ENCODE data around the gene DBP.

DBP gene

DNA sequence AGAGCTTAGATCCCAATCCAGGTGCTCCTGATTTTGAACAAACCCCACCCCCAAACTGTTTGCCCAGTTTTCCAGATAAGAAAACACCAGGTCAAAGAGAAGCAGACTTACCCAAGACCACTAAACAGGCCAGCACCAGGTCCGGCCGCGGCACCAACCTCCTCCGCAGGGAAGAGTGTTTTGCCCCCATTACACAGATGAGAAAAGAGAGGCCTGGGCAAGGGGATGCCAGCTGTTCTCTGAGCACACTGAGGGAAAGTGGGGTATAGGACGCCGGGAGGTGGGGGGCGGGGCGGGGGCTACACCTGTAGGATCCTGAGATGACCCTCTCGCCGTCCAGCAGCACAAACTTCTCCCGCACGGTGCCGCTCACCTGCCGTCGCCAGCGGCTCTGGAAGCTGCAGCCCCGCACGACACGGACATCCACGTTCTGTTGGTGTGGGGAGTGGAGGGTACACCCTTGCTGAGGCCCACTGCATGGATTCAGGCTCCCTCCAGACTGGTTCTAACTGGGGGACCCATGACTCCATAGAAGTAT is 27.5 kb downstream of the DBP start:
- no peak for DNase-seq (ENCODE audit: low read depth in 2 of 2)

- DNase-seq (ENCODE audit: low read depth in 2 of 2), result no peak
Observed at GRCh38 chr19:48608798-48609263, 28.3 kb downstream of the DBP start.

- no peak for DNase-seq (ENCODE audit: low read depth in 2 of 2)
Observed at GRCh38 chr19:48607359-48607755, 29.8 kb downstream of the DBP start.

GRCh38 chr19:48606463-48607358 is 30.5 kb downstream of the DBP start, which contains the start of gene SPACA4:
SPACA4 (plus strand) TSS chr19:48606742; CDS start chr19:48606979, 237 bp downstream.
- DNase-seq (ENCODE audit: low read depth in 2 of 2), result no peak

GRCh38 chr19:48603850-48604249 is 33.3 kb downstream of the DBP start:
- no peak for DNase-seq (ENCODE audit: low read depth in 2 of 2)

- DNase-seq (ENCODE audit: low read depth in 2 of 2), result no peak
Observed at GRCh38 chr19:48603449-48603848, 33.7 kb downstream of the DBP start.

GRCh38 chr19:48603001-48603400 is 34.2 kb downstream of the DBP start:
- DNase-seq (ENCODE audit: low read depth in 2 of 2), result no peak

DNA sequence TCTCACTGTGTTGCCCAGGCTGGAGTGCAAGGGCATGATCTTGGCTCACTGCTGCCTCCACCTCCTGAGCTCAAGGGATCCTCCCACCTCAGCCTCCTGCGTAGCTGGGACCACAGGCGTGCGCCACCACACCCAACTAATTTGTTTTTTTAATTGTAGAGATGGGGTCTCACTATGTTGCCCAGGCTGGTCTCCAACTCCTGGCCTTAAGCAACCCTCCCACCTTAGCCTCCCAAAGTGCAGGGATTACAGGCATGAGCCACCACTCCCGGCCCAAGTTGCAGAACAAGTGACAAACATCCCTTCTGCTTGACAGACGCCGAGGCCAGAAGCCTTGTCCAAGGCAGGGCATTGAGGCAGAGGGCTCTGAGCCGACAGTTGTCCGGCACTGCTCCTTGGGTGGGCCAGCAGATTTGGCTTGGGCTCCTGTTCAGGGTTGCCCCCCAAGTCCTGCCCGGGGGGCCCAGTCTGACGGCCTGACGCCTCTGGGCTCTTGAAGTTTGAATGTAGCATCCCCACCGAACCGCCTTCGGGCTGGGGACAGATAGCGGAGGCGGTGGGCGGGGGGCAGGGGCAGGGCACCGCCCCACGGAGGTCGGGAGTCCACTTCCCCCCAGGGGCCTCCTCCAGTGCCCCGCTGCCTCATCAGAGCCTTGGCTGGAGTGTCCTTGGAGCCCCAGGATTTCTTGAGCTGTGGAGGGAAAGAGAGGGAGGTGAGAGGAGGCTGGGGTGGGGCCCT is 36.3 kb downstream of the DBP start:
- DNase-seq (ENCODE audit: low read depth in 2 of 2), result no peak

DNA sequence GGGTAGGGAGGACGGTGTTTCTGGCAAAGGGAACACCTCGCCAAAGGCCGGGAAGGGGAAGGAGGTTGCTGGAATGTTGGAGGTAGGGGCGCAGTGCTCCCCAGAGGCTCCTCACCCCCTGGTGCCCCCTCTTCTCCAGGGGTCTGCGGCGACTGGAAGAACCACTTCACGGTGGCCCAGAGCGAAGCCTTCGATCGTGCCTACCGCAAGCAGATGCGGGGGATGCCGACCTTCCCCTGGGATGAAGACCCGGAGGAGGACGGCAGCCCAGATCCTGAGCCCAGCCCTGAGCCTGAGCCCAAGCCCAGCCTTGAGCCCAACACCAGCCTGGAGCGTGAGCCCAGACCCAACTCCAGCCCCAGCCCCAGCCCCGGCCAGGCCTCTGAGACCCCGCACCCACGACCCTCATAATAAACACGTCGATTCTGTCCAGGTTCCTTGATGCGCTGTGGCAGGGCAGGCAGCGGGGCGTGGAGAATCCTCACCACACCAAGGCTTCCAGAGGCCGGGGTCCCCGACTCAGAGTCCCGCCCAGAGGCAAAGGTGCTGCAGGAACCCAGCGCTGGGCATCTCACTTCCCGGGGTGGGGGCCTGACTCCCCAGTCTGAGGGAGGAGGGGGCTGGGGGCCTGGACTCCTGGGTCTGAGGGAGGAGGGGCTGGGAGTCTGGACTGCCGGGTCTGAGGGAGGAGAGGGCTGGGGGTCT is 38.0 kb downstream of the DBP start:
- no peak for DNase-seq (ENCODE audit: low read depth in 2 of 2)

GRCh38 chr19:48596679-48597465 is 40.3 kb downstream of the DBP start:
- no peak for DNase-seq (ENCODE audit: low read depth in 2 of 2)

DNA sequence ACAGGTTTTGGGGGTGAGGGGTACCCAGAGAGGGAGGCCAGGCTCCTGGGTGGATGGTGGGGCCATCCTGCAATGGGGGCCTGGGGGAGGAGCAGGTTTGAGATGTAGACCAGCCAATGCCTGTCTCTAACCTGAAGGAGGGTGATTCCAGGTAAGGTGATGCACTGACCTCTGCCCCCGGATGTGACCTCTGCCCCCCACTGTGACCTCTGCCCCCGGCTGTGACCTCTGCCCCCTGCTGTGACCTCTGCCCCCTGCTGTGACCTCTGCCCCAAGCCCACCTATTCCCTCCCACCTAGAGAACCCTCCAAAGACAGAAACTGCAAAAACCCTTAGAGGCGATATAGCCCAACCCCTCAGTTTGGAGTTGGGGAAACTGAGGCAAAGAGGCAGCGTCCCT is 40.9 kb downstream of the DBP start:
- no peak for DNase-seq (ENCODE audit: low read depth in 2 of 2)

GRCh38 chr19:48595833-48596232 is 41.3 kb downstream of the DBP start:
- DNase-seq (ENCODE audit: low read depth in 2 of 2), result no peak

- DNase-seq (ENCODE audit: low read depth in 2 of 2), result no peak
Observed at GRCh38 chr19:48595171-48595570, 42.0 kb downstream of the DBP start.

DNA sequence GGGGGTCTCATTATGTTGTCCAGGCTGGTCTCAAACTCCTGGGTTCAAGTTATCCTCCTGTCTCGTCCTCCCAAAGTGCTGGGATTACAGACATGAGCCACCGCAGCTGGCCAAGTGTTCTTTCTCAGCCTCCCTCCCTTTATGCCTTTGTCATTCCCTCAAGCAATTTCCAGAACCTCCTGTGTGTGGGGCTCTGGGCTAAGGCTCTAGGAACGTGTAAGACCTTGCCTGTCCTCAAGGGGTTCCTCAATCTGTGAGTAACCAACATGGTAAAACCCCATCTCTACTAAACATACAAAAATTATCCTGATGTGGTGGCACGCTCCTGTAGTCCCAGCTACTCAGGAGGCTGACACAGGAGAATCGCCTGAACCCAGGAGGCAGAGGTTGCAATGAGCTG is 46.2 kb downstream of the DBP start:
- DNase-seq (ENCODE audit: low read depth in 2 of 2), result no peak

- DNase-seq (ENCODE audit: low read depth in 2 of 2), result peak; percentile 72 to 74
Observed at GRCh38 chr19:48588670-48589401, 48.3 kb downstream of the DBP start.

DNA sequence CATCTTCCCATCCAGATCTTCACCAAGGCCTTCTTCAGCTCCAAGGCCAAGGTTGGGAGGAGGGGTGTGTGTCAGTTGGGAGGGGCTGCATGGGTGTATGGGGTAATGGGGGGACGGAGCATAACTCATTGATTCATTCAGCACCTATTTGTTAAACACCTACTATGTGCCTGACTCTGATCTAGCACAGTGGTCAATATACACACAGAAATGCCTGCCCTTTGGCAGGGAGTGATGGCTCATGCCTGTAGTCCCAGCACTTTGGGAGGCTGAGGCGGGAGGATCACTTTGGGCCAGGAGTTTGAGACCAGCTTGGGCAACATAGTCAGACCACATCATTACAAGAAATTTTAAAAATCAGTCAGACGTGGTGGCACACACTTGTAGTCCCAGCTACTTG is 49.8 kb downstream of the DBP start:
- DNase-seq (ENCODE audit: low read depth in 2 of 2), result no peak

DNA sequence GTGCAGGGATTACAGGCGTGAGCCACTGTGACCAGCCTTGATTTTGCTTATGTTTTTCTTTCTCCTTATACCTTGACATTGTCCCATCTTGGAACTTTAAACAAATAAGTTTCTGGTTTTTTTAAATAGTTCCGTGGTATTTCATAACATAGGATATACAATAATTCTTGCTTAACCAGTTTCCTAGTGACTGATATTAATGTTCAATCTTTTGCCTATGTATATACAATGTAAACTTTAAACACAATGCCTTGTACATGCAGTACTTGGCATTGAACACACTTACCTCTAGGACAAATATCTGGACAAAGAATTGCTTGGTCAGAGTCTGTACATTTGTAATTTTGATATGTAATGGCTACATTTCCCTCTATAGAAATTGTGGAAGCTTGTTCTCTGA is 55.0 kb downstream of the DBP start:
- DNase-seq (ENCODE audit: low read depth in 2 of 2), result no peak
